Mammary epithelial cell (primary cell): ENCODE results near the gene RXRA.

Experiments used
- CTCF ChIP-seq, 2 donors: IDR thresholded peaks in 1 of 2; conservative IDR thresholded peaks in 1 of 2; 2 replicates each; pipeline ENCODE4 v1.5.1; 2011 to 2012; ENCODE audit warnings: inconsistent platforms in 2 of 2, low read length in 2 of 2, mild to moderate bottlenecking in 2 of 2, control low read depth in 1 of 2, low read depth in 1 of 2; ENCODE audit not compliant: insufficient read depth in 1 of 2; ENCODE audit errors: extremely low read depth in 1 of 2
- EZH2 ChIP-seq: IDR thresholded peaks from 2 replicates; pipeline ENCODE4 v1.6.1; 2012; ENCODE audit warnings: low read length, inconsistent platforms, borderline replicate concordance

- no peak for TF ChIP-seq CTCF (conservative IDR thresholded peaks at IDR 0.05 in 1 of 2, IDR thresholded peaks at IDR 0.05 in 1 of 2; ENCODE audit: extremely low read depth in 1 of 2, insufficient read depth in 1 of 2, low read depth in 1 of 2, low read length in 2 of 2)
- no peak for TF ChIP-seq EZH2
Measured at GRCh38 chr9:134436379-134436762, 110.1 kb downstream of the RXRA start.
